Activated CD4-positive, alpha-beta T cell treated with anti-CD3 and anti-CD28 coated beads for 1 hour (primary cell): ENCODE results near the gene BCOR.

ENCODE experiments used
- DNase-seq: peaks from one replicate; pipeline ENCODE4 v3.0.0-alpha.2; 2020

Gene BCOR

GRCh38 chrX:40061871-40062524, 35.8 kb downstream of the BCOR start:
- no peak for DNase-seq

GRCh38 chrX:40061005-40061404, 36.8 kb downstream of the BCOR start:
- no peak for DNase-seq

DNA sequence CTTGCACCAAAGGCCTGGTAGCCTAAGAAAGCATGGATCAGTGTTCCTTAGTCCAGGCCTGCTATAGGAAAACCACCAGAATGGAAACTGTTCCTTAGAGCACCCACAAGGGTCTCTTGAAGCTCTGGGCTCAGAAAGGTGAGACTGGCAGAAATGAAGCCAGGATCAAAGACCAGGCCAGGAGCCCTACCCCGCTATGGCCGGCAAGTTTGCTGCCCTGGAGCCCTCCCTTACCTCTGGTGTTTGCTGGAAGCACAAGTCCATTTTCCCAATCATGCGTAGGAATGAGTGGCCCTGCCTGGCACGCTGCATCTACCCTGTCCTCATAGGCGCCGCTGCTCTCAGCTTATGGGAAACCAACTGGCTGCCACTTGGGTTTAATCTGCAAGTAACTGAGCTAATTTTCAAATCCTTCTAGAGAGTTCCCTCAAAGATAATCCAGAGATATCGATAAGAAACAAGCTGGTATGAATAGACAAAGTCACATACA, 37.4 kb downstream of the BCOR start:
- DNase-seq, result no peak

- no peak for DNase-seq
Measured at GRCh38 chrX:40058719-40059118, 39.0 kb downstream of the BCOR start.

- no peak for DNase-seq
Measured at GRCh38 chrX:40057405-40057804, 40.4 kb downstream of the BCOR start.

- DNase-seq, result no peak
Measured at GRCh38 chrX:40056420-40056819, 41.3 kb downstream of the BCOR start.

DNA sequence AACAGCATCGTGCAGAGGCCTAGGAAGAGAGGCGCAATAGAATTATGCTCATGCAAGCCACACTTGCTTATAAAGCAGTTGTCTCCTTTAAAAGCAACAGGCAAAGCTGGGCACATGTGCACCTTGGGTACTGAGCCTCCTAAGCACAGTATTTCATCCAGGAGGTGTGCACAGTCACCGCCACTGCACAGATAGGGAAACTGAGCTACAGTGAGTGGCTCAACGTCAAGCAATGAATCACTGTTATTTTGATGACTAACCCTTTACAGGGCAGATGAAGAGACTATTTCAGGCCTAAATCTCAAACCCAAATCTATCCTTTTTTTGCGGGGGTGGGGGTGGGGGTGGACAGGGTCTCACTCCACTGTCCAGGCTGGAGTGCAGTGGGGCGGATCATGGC, 42.3 kb downstream of the BCOR start:
- no peak for DNase-seq

DNA sequence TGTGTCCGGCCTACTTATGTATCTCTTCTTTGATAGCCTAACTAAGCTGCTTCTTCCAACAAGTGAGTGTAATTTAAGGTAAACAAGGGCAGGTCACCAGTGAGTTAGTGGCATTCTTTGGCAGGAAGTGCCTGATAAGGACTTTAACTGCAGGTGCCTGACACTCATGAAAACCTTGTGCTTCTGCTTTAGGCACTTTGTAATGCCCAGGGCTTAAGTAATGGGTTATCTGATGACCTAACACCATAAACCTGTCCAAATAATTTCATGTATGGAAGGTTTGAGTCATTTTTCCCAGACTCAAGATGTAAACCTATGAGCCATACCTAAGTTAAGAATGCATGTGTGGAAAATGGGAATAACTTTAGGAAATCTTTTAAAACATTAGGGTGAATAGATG, 43.0 kb downstream of the BCOR start:
- no peak for DNase-seq

- DNase-seq, result no peak
Measured at GRCh38 chrX:40050532-40050931, 47.2 kb downstream of the BCOR start.

DNA sequence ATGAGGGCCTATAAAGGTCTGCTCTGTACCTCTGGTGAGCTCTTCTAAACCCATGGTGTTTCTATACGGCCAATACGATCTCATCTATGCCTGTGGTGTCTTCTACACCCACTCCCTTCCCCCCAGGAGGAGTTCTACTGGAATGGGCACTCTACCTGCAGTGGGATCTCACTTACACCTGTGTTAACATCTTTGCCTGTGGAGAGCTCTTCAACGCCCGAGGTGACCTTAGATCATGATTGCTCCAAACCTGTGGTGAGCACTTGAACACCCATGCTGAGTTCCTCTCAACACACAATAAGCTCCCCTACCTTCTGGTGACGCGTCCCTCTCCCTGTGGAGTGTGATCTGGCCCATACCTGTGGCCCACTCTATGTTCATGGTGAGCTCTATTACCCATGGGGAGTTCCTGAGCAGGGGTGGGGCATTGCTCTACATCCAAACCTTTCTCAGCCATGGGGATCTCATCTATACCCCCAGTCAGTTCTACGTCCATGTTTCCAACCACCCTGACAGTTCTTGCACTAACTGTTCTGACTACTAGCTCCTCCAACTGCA, 48.6 kb downstream of the BCOR start:
- DNase-seq, result no peak

DNA sequence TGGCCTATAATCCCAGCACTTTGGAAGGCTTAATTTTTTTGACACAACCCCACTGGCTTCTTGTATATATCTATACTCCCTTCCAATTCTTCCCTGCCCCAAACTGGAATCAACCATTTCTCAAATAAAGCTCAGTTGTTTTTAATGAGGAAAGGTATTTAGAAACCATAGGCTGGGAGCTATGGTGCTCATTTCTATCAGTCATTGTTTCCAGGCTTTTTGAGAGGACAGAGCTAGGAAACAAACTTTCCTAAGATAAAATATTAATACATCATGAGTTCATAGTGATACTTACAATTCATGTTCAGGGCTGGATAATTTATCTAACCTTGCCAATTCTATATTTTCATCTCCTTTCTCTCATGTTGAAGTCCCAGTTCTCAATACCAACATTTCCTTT, 50.3 kb downstream of the BCOR start:
- DNase-seq, result no peak

DNA sequence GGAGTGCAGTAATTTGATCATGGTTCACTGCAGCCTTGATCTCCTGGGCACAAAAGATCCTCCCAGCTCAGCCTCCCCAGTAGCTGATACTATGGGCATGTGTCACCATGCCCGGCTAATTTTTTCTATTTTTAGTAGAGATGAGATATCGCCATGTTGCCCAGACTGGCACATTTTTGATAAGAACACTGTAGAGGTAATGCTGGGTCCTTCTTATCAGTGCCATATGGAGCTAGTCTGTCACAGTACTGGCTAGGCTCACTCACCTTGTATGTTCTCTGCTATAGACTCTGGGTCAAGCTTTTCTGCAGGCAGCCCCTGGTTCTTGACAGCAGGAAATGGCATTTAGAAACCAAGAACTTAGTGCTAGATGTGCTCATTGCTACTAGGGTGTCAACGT, 53.9 kb downstream of the BCOR start:
- DNase-seq, result no peak

DNA sequence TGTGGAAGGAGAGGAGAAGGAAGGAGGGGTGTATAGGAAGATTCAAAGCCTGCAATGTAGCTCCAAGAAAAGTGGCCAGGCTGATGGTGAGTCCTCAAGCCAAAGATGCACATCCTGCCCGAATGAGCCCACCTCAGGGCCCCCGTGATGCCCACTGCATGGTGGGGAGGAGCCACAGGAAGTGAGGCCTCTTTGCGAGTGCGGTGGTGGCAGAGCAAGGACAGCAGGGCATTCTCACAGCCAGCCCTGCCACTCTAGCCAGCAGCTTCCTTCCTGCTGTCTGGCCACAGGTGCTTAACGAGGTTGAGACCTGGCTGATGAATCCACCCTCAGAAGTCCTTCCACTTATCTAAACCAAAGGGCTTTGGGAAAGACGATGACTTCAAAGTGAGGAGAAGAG, 55.8 kb downstream of the BCOR start:
- no peak for DNase-seq

- DNase-seq, result no peak
Measured at GRCh38 chrX:40040686-40041461, 56.9 kb downstream of the BCOR start.

GRCh38 chrX:40039887-40040286, 57.9 kb downstream of the BCOR start:
- no peak for DNase-seq

DNA sequence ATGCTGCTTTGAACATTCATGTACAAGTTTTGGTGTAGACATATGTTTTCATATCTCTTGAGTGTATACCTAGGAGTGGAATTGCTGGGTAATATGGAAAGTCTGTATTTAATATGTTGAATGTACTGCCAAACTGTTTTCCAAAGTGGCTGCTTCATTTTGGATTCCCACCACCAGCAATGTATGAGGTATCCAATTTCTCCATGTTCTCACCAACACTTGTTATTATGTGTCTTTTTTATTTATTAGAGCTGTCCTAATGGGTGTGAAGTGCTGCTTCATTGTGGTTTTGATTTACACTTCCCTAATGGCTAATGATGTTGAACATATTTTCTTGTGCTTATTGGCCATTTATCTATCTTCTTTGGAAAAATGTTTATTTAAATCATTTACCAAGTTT, 60.4 kb downstream of the BCOR start:
- no peak for DNase-seq

GRCh38 chrX:40035726-40036125, 62.0 kb downstream of the BCOR start:
- DNase-seq, result no peak

DNA sequence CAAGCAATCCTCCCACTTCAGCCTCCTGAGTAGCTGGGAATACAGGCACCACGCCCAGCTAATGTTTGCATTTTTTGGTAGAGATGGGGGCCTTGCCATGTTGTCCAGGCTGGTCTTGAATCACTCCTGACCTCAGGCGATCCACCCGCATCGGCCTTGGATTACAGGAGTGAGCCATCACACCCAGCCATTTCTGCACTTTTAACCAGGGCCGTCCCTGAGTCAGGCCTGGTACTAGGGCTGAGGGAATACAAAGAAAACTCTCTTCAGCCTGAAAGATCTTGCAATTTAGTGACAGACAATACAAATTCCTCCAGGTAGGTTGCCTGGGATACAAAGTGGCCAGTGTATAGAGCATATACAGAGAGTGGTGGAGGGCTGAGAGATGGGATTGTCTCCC, 65.8 kb downstream of the BCOR start:
- no peak for DNase-seq

DNA sequence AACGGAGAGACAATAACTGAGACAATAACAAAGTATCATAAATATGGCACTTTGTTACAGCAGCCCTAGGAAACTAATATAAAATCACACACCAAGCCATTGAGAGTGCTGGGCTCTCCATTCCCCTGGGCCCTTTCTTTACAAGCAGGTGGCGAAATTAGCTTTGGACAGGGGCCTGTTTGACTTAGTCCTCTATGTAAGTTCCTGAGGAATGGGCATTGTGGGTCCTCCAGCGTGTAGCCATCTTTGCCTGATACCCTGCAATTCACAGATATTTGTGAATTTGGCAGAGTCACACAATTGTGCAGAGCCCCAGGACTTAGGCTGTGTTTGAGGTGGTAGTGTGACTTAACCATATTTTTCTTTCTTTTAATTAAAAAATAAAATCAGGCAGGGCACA, 67.6 kb downstream of the BCOR start:
- DNase-seq, result no peak

GRCh38 chrX:40022421-40022820, 75.3 kb downstream of the BCOR start:
- no peak for DNase-seq

DNA sequence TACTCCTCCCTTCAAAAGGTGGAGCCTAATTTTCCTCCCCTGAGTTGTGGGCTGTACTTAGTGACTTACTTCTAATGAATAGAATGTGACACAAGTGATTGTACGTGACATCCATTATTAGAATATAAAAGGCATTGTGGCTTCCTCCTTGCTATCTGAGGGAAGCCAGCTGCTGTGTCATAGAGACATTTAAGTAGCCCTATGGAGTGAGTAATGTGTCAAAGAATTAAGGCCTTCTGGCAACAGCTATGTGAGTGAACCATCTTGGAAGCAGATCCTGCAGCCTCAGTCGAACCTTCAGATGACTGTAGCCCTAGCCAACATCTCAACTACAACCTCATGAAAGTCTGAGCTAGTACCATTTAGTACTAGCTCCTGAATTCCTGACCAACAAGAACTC, 76.1 kb downstream of the BCOR start:
- no peak for DNase-seq

DNA sequence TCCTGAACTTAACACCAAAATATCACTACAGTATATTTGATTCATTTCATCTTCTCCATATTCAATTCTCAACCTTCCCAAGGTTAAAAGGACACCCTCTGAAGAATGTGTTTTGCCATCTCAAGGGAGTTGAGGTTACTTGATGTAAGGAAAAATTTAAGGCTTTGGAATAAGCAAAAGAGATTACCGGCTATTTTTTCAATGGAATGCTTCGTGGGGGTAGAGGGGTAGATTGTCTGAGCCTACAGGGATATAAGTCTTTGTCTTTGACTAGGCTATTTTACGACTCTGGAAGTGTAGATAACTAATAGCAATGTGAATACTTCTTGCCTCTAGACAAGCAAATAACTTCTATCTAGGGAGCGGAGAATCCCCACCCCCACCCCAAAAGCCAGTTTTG, 78.2 kb downstream of the BCOR start:
- DNase-seq, result no peak

DNA sequence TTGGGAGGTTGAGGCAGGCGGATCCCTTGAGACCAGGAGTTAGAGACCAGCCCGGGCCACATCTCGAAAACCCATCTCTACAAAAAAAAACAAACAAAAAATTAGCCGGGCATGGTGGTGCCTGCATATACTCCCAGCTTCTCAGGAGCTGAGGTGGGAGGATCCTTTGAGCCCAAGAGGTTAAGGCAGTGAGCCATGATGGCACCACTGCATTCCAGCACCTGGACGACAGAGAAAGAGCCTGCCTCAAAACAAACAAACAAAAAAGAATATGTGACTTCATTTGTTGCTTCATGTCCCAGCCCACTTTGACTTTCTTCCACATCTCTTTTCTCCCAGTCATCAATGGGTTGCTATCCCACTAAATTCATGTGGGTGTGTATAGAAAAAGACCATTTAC, 79.7 kb downstream of the BCOR start:
- DNase-seq, result no peak

GRCh38 chrX:40016749-40017148, 81.0 kb downstream of the BCOR start:
- DNase-seq, result no peak
